ENCODE measurements around the gene OR2T2. TPM values are rescaled to one million over a fixed set of nuclear protein-coding genes. Genes with fewer than 3 reads are reported as not detected.
"Not testable (repeated sequence)": the region's sequence is repeated elsewhere in the genome, so short reads cannot be mapped to it uniquely, and the experiment has no call there.

The OR2T2 gene
- total and polyA plus RNA-seq, 4 donors, result not detected

DNA sequence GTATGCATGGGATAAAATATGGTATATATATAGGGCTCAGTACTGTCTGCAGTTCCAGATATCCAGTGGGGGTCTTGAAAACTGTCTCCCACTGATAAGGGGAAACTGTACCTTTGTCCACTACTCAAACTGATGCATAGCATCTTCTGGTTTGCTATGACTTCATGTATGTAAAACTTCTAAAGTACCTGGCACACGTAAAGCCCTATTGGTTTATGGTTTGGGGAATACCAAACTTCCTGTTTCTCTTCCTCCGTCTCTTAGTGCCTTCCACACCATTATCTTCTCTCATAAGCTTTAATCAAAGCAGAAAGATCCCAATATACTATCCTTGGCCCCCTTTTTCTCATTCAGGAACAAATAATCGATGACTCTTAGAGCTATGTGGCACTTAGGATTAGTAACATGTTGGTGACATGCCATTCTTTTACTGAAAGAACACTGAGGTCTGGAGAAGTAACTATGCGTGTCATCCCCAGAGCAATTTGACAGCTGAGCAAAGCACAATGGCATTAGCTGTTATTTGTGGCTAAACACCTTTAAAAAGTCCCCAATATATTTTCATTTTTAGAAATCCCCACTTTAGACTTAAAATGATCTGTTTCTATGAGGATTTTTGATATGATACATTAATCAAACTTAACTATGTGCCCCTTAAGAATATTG is 3.1 kb downstream of the OR2T2 start:
- DNase-seq (ENCODE audit: low spot score); H3K36me3 ChIP-seq (ENCODE audit: control insufficient read depth in 4 of 4, insufficient read depth in 3 of 4, low read depth in 1 of 4, low read length in 3 of 4); H3K4me3 ChIP-seq (ENCODE audit: low read depth in 1 of 3, low read length in 3 of 3); H3K9ac ChIP-seq (ENCODE audit: low read depth in 1 of 2, low read length in 2 of 2); H3K4me1 ChIP-seq (ENCODE audit: control insufficient read depth in 4 of 4, insufficient read depth in 4 of 4, low read length in 3 of 4); H3K9me3 ChIP-seq (ENCODE audit: control insufficient read depth in 4 of 4, low read length in 3 of 4); H3K27me3 ChIP-seq (ENCODE audit: control insufficient read depth in 4 of 4, insufficient read depth in 4 of 4, low read length in 3 of 4); H3K27ac ChIP-seq (ENCODE audit: low read depth in 1 of 2, low read length in 2 of 2): not testable (repeated sequence)
- no CpG with 5 or more reads among the region's 4 CpGs for WGBS

DNA sequence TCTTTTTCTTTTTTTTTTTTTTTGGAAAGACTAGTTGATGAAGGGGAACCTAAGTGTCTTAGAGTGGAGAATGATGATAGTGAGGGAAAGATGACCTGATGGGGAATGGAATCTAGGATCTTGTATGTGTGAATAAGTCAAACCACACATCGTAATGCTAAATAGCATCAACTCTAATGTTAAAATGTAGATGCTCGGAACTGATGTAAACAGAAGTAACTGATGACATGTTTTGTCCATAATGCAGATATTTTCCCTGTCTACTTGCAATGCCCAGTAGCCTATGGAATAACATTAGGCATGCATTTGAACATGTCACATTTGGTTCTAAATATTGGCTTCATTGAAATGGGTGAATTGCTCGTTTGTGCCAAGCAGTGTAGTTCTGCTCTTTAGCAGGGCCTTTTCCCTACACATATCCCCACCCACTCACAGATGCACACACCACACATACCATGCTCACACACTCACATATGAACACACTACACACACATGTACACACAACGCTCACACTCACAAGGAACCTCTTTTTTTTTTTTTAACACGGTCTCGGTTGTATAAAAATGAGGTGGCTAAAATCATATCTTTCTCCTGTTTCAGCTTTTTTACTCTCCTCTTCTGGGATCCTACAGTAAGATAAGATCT is 4.5 kb downstream of the OR2T2 start:
- not testable (repeated sequence) for DNase-seq (ENCODE audit: low spot score); H3K9ac ChIP-seq (ENCODE audit: low read depth in 1 of 2, low read length in 2 of 2)

DNA sequence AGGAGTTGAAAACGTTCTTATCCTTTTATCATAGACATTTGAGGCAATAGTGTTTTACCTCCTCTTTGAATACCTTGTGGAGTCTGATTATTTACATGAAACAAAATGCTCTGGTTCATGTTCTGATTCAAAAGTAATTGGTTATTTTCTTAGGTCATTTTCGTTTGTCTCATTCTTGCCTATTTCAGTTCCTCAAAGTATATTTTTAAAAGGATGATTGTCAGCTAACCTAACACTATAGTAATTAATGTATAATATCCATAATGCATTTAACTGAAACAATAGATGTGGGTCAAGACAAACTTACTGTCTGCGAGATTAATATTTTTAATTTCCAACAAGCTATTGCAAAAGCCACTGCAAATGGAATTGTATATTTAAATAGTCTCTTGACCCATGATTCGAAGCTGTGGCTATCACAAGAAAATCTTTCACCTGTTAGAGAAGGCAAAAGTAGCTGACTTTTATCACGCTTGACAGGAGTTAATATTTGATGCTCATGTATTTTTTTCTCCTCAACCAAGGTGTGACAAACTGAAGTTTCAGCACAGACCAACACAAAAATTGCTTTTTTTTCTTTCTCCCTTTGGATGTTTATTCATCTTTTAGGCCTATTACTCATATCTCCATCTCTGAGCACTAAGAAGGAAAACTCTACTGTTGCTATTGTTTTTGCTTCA is 5.2 kb downstream of the OR2T2 start:
- not testable (repeated sequence) for H3K27ac ChIP-seq (ENCODE audit: low read depth in 1 of 2, low read length in 2 of 2); H3K27me3 ChIP-seq (ENCODE audit: control insufficient read depth in 4 of 4, insufficient read depth in 4 of 4, low read length in 3 of 4); H3K9me3 ChIP-seq (ENCODE audit: control insufficient read depth in 4 of 4, low read length in 3 of 4); H3K36me3 ChIP-seq (ENCODE audit: control insufficient read depth in 4 of 4, insufficient read depth in 3 of 4, low read depth in 1 of 4, low read length in 3 of 4); H3K4me3 ChIP-seq (ENCODE audit: low read depth in 1 of 3, low read length in 3 of 3); H3K9ac ChIP-seq (ENCODE audit: low read depth in 1 of 2, low read length in 2 of 2); H3K4me1 ChIP-seq (ENCODE audit: control insufficient read depth in 4 of 4, insufficient read depth in 4 of 4, low read length in 3 of 4); DNase-seq (ENCODE audit: low spot score)
- WGBS, result 46% methylated on average over 2 of the region's 5 CpGs

More for the DNA sequence above, 4.5 kb downstream of the OR2T2 start:
- H3K4me3 ChIP-seq (ENCODE audit: low read depth in 1 of 3, low read length in 3 of 3); H3K9me3 ChIP-seq (ENCODE audit: control insufficient read depth in 4 of 4, low read length in 3 of 4); H3K27me3 ChIP-seq (ENCODE audit: control insufficient read depth in 4 of 4, insufficient read depth in 4 of 4, low read length in 3 of 4); H3K36me3 ChIP-seq (ENCODE audit: control insufficient read depth in 4 of 4, insufficient read depth in 3 of 4, low read depth in 1 of 4, low read length in 3 of 4); H3K4me1 ChIP-seq (ENCODE audit: control insufficient read depth in 4 of 4, insufficient read depth in 4 of 4, low read length in 3 of 4); H3K27ac ChIP-seq (ENCODE audit: low read depth in 1 of 2, low read length in 2 of 2): not testable (repeated sequence)
- WGBS, result 79% methylated on average over 5 of the region's 6 CpGs

DNA sequence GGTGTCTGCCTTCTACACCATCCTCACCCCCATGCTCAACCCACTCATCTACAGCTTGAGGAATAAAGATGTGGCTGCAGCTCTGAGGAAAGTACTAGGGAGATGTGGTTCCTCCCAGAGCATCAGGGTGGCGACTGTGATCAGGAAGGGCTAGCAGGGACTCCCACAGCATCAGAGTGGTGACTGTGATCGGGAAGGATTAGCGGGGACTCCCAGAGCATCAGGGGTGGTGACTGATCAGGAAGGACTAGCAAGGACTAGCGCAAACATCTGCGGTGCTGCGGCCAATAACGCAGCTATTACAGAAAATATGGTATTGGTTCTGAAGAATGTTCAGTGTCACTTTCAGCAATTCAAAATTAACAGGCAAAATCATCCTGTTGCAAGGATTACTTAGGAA is 8.2 kb downstream of the OR2T2 start:
- not testable (repeated sequence) for H3K27ac ChIP-seq (ENCODE audit: low read depth in 1 of 2, low read length in 2 of 2); H3K9me3 ChIP-seq (ENCODE audit: control insufficient read depth in 4 of 4, low read length in 3 of 4); H3K4me1 ChIP-seq (ENCODE audit: control insufficient read depth in 4 of 4, insufficient read depth in 4 of 4, low read length in 3 of 4); H3K36me3 ChIP-seq (ENCODE audit: control insufficient read depth in 4 of 4, insufficient read depth in 3 of 4, low read depth in 1 of 4, low read length in 3 of 4); H3K4me3 ChIP-seq (ENCODE audit: low read depth in 1 of 3, low read length in 3 of 3); DNase-seq (ENCODE audit: low spot score); H3K9ac ChIP-seq (ENCODE audit: low read depth in 1 of 2, low read length in 2 of 2); H3K27me3 ChIP-seq (ENCODE audit: control insufficient read depth in 4 of 4, insufficient read depth in 4 of 4, low read length in 3 of 4)
- whole genome bisulfite sequencing, result 79% methylated on average over 7 of the region's 7 CpGs

DNA sequence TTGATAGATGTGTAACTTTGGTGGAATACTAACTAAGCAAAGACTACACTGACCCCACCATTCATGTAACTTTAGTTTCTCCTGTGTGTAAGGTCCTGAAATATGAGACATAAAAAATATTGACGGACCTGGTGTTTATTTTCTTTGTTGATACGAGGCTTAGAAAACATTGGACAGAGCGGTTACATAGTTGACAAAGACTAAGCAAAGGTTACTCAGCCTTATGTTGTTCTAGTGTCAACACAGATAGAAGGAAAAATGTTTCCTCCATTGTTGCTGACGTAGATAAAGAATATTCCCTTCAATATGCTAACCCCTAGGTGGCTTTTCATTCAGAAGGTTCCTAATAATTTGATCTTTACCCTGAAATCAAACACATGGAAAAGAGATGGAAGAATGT is 9.6 kb downstream of the OR2T2 start:
- not testable (repeated sequence) for H3K9me3 ChIP-seq (ENCODE audit: control insufficient read depth in 4 of 4, low read length in 3 of 4); H3K36me3 ChIP-seq (ENCODE audit: control insufficient read depth in 4 of 4, insufficient read depth in 3 of 4, low read depth in 1 of 4, low read length in 3 of 4); H3K9ac ChIP-seq (ENCODE audit: low read depth in 1 of 2, low read length in 2 of 2); DNase-seq (ENCODE audit: low spot score); H3K27me3 ChIP-seq (ENCODE audit: control insufficient read depth in 4 of 4, insufficient read depth in 4 of 4, low read length in 3 of 4); H3K4me3 ChIP-seq (ENCODE audit: low read depth in 1 of 3, low read length in 3 of 3); H3K27ac ChIP-seq (ENCODE audit: low read depth in 1 of 2, low read length in 2 of 2); H3K4me1 ChIP-seq (ENCODE audit: control insufficient read depth in 4 of 4, insufficient read depth in 4 of 4, low read length in 3 of 4)
- 41% methylated on average over 1 of the region's 4 CpGs for WGBS

DNA sequence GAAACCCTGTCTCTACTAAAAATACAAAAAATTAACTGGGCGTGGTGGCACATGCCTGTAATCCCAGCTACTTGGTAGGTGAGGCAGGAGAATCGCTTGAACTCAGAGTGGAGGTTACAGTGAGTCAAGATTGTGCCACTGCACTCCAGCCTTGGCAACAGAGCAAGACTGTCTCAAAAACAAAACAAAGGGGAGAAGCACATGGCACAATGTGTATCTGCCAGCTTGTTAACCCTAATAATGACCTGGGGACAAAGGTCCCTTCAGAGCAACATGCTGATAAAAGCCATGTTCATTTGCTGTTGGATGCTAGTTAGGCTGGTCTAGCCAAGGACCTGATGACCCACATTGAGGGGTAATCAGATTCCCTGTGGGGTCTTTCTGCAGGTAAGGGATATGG is 11.2 kb downstream of the OR2T2 start:
- not testable (repeated sequence) for H3K9ac ChIP-seq (ENCODE audit: low read depth in 1 of 2, low read length in 2 of 2); DNase-seq (ENCODE audit: low spot score); H3K27ac ChIP-seq (ENCODE audit: low read depth in 1 of 2, low read length in 2 of 2); H3K9me3 ChIP-seq (ENCODE audit: control insufficient read depth in 4 of 4, low read length in 3 of 4); H3K27me3 ChIP-seq (ENCODE audit: control insufficient read depth in 4 of 4, insufficient read depth in 4 of 4, low read length in 3 of 4); H3K4me1 ChIP-seq (ENCODE audit: control insufficient read depth in 4 of 4, insufficient read depth in 4 of 4, low read length in 3 of 4); H3K4me3 ChIP-seq (ENCODE audit: low read depth in 1 of 3, low read length in 3 of 3); H3K36me3 ChIP-seq (ENCODE audit: control insufficient read depth in 4 of 4, insufficient read depth in 3 of 4, low read depth in 1 of 4, low read length in 3 of 4)
- no CpG with 5 or more reads among the region's 2 CpGs for WGBS

DNA sequence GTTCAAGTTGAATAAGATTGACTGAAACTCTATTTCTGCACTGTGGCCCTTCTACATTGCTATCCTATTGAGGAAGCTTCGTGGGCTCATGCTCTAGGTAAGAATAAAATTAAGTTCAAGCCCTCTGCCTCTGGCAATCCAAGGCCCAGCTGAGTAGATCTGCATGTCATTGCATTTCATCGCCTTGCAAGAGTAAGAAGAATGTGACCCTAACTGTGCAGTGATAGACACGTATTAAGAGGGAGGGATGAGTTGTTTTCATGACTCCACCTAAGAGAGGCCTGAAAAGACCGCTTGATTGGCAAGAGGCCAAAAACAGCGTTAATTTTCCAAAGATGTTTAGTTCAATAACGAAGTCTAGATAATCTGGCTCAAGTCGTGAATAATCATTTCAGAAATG is 13.7 kb downstream of the OR2T2 start:
- H3K9me3 ChIP-seq (ENCODE audit: control insufficient read depth in 4 of 4, low read length in 3 of 4); H3K27ac ChIP-seq (ENCODE audit: low read depth in 1 of 2, low read length in 2 of 2); H3K4me1 ChIP-seq (ENCODE audit: control insufficient read depth in 4 of 4, insufficient read depth in 4 of 4, low read length in 3 of 4); H3K9ac ChIP-seq (ENCODE audit: low read depth in 1 of 2, low read length in 2 of 2); DNase-seq (ENCODE audit: low spot score); H3K4me3 ChIP-seq (ENCODE audit: low read depth in 1 of 3, low read length in 3 of 3); H3K27me3 ChIP-seq (ENCODE audit: control insufficient read depth in 4 of 4, insufficient read depth in 4 of 4, low read length in 3 of 4); H3K36me3 ChIP-seq (ENCODE audit: control insufficient read depth in 4 of 4, insufficient read depth in 3 of 4, low read depth in 1 of 4, low read length in 3 of 4): not testable (repeated sequence)
- 67% methylated on average over 7 of the region's 7 CpGs for WGBS

Measured in liver (tissue), 9 donors.